ENCODE data around the gene HIP1. TPM values are rescaled to one million over a fixed set of nuclear protein-coding genes. Genes with fewer than 3 reads are reported as not detected.

Gene HIP1
- polyA plus RNA-seq, 1 of the 3 experiments (the other 2 are of a cell fraction) = 11.3 TPM

GRCh38 chr7:75555736-75556135, 183.0 kb downstream of the HIP1 start (continued):
- TF ChIP-seq, protein P1, sequence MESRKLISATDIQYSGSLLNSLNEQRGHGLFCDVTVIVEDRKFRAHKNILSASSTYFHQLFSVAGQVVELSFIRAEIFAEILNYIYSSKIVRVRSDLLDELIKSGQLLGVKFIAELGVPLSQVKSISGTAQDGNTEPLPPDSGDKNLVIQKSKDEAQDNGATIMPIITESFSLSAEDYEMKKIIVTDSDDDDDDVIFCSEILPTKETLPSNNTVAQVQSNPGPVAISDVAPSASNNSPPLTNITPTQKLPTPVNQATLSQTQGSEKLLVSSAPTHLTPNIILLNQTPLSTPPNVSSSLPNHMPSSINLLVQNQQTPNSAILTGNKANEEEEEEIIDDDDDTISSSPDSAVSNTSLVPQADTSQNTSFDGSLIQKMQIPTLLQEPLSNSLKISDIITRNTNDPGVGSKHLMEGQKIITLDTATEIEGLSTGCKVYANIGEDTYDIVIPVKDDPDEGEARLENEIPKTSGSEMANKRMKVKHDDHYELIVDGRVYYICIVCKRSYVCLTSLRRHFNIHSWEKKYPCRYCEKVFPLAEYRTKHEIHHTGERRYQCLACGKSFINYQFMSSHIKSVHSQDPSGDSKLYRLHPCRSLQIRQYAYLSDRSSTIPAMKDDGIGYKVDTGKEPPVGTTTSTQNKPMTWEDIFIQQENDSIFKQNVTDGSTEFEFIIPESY (IDR thresholded peaks at IDR 0.05; ENCODE audit: borderline replicate concordance, low read depth) = no peak
- TF ChIP-seq RXRA (IDR thresholded peaks at IDR 0.05; ENCODE audit: borderline replicate concordance, low read depth) (no peak), MEF2A (IDR thresholded peaks at IDR 0.05; ENCODE audit: borderline replicate concordance, low read depth) (no peak), NRF1 (IDR thresholded peaks at IDR 0.05; ENCODE audit: low read depth, low read length) (no peak), FOSL2 (IDR thresholded peaks at IDR 0.05; ENCODE audit: borderline replicate concordance, low read depth) (no peak), NFIC (IDR thresholded peaks at IDR 0.05; ENCODE audit: borderline replicate concordance) (no peak), SIN3A (IDR thresholded peaks at IDR 0.05; ENCODE audit: borderline replicate concordance, low read depth, low read length) (no peak), MAX (IDR thresholded peaks at IDR 0.05; ENCODE audit: low read depth) (no peak), MXI1 (IDR thresholded peaks at IDR 0.05; ENCODE audit: low read depth, low read length) (no peak), POLR2AphosphoS5 (IDR thresholded peaks at IDR 0.05; ENCODE audit: low read depth, low read length) (no peak), TEAD4 (IDR thresholded peaks at IDR 0.05; ENCODE audit: borderline replicate concordance, insufficient read depth) (no peak), RAD21 (IDR thresholded peaks at IDR 0.05; ENCODE audit: low read length) (no peak)

GRCh38 chr7:75546237-75547015, 192.3 kb downstream of the HIP1 start:
- WGBS (ENCODE audit: low lambda C conversion rate) = 92% methylated on average over 15 of the region's 15 CpGs
- Histone ChIP-seq H3K4me2 (no peak overlapping the region), H3K9ac (no peak overlapping the region), H3K79me2 (ENCODE audit: insufficient read depth) (no peaks in the 10 kb centered on the region), H3K27me3 (ENCODE audit: insufficient read depth) (no peaks in the 10 kb centered on the region), H2AFZ (ENCODE audit: low read depth) (no peak overlapping the region), H3F3A (replicated peaks; ENCODE audit: insufficient read depth) (no peaks in the 10 kb centered on the region), H3K9me2 (no peaks in the 10 kb centered on the region), H3K9me3 (no peaks in the 10 kb centered on the region), H4K20me1 (ENCODE audit: insufficient read depth) (0 out of 2 replicates have a peak, but pooled peaks cover 1% of the 10 kb centered on the region), H3K4me3 (ENCODE audit: low read depth in 2 of 2, low read length in 1 of 2) (no peak overlapping the region), H3K4me1 (ENCODE audit: control insufficient read depth in 1 of 2, insufficient read depth in 2 of 2, low read depth in 1 of 2, low read length in 1 of 2) (no peaks in the 10 kb centered on the region), H3K36me3 (replicated peaks in 1 of 2; ENCODE audit: control insufficient read depth in 1 of 2, insufficient read depth in 2 of 2, low read length in 1 of 2) (peaks cover 0 to 12% of the 10 kb centered on the region in 2 experiments), H3K27ac (ENCODE audit: low read depth in 2 of 2, low read length in 1 of 2) (no peak overlapping the region)
- POLR2A ChIA-PET = no interaction called here
- no peak for DNase-seq
- CTCF ChIA-PET = interaction anchor here (1.1 kb wide), 1 partner anchor 9 kb away, joined by 5 read pairs; no protein-coding TSS in a partner anchor
- TF ChIP-seq TAF1 (IDR thresholded peaks at IDR 0.05; ENCODE audit: borderline replicate concordance, low read depth, low read length) = no peak
- TF ChIP-seq ELF1 (IDR thresholded peaks at IDR 0.05) = no peak
- no peak for TF ChIP-seq NRF1 (IDR thresholded peaks at IDR 0.05; ENCODE audit: low read depth, low read length)
- TF ChIP-seq, protein P2, sequence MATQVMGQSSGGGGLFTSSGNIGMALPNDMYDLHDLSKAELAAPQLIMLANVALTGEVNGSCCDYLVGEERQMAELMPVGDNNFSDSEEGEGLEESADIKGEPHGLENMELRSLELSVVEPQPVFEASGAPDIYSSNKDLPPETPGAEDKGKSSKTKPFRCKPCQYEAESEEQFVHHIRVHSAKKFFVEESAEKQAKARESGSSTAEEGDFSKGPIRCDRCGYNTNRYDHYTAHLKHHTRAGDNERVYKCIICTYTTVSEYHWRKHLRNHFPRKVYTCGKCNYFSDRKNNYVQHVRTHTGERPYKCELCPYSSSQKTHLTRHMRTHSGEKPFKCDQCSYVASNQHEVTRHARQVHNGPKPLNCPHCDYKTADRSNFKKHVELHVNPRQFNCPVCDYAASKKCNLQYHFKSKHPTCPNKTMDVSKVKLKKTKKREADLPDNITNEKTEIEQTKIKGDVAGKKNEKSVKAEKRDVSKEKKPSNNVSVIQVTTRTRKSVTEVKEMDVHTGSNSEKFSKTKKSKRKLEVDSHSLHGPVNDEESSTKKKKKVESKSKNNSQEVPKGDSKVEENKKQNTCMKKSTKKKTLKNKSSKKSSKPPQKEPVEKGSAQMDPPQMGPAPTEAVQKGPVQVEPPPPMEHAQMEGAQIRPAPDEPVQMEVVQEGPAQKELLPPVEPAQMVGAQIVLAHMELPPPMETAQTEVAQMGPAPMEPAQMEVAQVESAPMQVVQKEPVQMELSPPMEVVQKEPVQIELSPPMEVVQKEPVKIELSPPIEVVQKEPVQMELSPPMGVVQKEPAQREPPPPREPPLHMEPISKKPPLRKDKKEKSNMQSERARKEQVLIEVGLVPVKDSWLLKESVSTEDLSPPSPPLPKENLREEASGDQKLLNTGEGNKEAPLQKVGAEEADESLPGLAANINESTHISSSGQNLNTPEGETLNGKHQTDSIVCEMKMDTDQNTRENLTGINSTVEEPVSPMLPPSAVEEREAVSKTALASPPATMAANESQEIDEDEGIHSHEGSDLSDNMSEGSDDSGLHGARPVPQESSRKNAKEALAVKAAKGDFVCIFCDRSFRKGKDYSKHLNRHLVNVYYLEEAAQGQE (IDR thresholded peaks at IDR 0.05; ENCODE audit: low read depth, low read length) = no peak
- TF ChIP-seq FOXM1 (IDR thresholded peaks at IDR 0.05; ENCODE audit: low read depth) = no peak
- no peak for TF ChIP-seq GABPA (IDR thresholded peaks at IDR 0.05; ENCODE audit: low read depth)
- TF ChIP-seq, protein P1 (IDR thresholded peaks at IDR 0.05; ENCODE audit: borderline replicate concordance, low read depth) = no peak
- no peak for TF ChIP-seq RXRA (IDR thresholded peaks at IDR 0.05; ENCODE audit: borderline replicate concordance, low read depth)
- TF ChIP-seq CHD2 (IDR thresholded peaks at IDR 0.05; ENCODE audit: low read length, partially characterized antibody) = no peak
